Measurements from ENCODE around the gene PCMTD2.

PCMTD2 gene

DNA sequence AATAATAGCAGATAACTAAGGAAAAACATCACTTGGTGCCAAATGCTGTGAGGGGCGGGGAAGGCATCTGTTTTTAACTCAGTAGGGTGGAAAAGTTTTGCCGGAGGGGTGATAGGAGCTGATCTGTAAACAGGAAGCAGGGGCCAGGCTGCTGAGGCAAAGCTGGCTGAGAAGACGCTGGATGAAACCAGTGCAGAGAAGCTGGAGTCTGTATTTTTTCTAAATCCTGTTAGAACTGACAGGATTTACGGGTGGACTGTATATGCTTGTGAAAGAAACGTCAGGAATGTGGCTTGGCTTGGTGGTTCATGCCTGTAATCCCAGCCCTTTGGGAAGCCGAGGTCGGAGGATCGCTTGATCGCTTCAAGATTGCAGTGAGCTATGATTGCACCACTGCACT, 5.6 kb downstream of the PCMTD2 start:
- in situ Hi-C loops (cut with MboI; ENCODE audit: low pct_unique_long_range_greater_than_20kb, low sequenced_read_pairs, unreplicated experiment), result no loop called here
- no peak for DNase-seq (ENCODE audit: low spot score)
- TF ChIP-seq, protein P1, sequence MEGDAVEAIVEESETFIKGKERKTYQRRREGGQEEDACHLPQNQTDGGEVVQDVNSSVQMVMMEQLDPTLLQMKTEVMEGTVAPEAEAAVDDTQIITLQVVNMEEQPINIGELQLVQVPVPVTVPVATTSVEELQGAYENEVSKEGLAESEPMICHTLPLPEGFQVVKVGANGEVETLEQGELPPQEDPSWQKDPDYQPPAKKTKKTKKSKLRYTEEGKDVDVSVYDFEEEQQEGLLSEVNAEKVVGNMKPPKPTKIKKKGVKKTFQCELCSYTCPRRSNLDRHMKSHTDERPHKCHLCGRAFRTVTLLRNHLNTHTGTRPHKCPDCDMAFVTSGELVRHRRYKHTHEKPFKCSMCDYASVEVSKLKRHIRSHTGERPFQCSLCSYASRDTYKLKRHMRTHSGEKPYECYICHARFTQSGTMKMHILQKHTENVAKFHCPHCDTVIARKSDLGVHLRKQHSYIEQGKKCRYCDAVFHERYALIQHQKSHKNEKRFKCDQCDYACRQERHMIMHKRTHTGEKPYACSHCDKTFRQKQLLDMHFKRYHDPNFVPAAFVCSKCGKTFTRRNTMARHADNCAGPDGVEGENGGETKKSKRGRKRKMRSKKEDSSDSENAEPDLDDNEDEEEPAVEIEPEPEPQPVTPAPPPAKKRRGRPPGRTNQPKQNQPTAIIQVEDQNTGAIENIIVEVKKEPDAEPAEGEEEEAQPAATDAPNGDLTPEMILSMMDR (IDR thresholded peaks at IDR 0.05; ENCODE audit: extremely low read depth, insufficient read depth, missing control alignments), result no peak

DNA sequence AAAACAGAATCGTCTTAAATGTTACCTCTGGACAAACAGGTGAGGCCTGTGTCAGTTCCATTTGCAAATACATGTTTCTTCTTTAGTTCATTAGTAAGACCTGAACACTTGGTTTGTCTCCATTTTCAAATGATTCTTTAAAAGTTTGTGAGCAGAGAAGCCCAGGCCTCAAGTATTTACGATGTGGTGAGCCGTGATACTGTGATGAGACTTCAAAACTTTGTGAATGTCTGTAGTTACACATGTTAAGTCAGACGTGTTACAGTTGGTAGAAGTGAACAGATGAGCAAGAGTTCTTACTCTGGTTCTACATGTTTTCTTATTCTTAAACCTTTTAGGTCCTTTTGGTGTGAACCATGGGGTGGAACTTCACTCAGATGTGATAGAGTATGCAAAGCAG, 8.5 kb downstream of the PCMTD2 start:
- in situ Hi-C loops (cut with MboI; ENCODE audit: low pct_unique_long_range_greater_than_20kb, low sequenced_read_pairs, unreplicated experiment), result no loop called here
- no peak for DNase-seq (ENCODE audit: low spot score)
- TF ChIP-seq, protein P1 (IDR thresholded peaks at IDR 0.05; ENCODE audit: extremely low read depth, insufficient read depth, missing control alignments), result no peak

DNA sequence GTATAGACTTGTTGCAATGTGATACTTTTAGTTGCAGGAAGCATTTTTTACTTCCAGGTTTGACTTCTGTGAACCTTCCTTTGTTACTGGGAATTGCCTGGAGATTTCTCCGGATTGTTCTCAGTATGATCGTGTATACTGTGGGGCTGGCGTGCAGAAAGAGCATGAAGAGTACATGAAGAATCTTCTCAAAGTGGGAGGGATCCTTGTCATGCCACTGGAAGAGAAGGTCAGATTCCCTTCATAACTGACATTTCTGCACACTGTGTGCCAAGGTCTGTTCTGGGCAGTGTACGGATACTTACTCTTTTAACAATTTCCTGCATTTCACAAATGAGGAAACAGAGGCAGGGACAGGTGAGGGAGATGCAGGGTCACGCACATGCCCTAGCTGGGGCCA, 9.7 kb downstream of the PCMTD2 start:
- DNase-seq (ENCODE audit: low spot score), result no peak
- TF ChIP-seq, protein P1 (IDR thresholded peaks at IDR 0.05; ENCODE audit: extremely low read depth, insufficient read depth, missing control alignments), result no peak
- in situ Hi-C loops (cut with MboI; ENCODE audit: low pct_unique_long_range_greater_than_20kb, low sequenced_read_pairs, unreplicated experiment), result no loop called here

DNA sequence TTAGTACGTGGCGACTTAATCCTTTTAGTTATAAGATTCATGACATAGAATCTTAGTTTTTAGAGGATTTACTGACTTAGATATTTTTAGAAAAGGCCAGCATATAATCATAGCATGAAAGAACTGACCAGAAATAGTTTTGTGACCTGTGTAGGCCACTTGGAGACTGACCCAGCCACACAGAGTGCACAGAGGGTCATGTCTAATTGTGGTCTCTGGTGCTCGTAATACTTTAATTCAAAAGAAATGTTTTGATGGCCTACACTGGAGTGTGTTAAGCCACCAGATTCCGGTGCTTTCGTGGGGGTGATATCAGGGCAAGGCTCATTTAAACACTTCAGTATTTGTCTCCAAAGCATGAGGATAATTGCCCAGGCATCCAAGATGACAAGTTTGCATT, 11.4 kb downstream of the PCMTD2 start:
- TF ChIP-seq, protein P1 (IDR thresholded peaks at IDR 0.05; ENCODE audit: extremely low read depth, insufficient read depth, missing control alignments), result no peak
- DNase-seq (ENCODE audit: low spot score), result no peak
- in situ Hi-C loops (cut with MboI; ENCODE audit: low pct_unique_long_range_greater_than_20kb, low sequenced_read_pairs, unreplicated experiment), result no loop called here

DNA sequence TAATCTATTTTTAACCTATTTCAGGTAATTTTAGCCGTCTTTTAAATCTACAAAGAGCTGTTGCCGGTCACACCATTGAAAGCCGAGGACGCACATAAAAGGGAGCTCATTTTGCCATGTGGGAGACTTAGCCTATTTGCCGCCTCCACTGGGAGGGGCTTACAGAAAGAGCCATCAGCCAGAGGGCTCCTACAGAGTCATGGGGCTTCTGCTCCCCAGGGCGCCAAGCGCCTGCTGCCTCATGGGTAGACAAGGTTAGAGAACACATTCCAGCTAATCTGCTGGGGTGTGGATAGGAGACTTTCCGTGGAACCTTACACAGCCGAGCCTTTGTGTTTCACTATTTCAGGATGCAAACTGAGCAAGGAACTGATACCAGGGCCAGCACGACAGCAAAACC, 12.6 kb downstream of the PCMTD2 start:
- TF ChIP-seq, protein P1 (IDR thresholded peaks at IDR 0.05; ENCODE audit: extremely low read depth, insufficient read depth, missing control alignments), result no peak
- no peak for DNase-seq (ENCODE audit: low spot score)
- in situ Hi-C loops (cut with MboI; ENCODE audit: low pct_unique_long_range_greater_than_20kb, low sequenced_read_pairs, unreplicated experiment), result no loop called here

DNA sequence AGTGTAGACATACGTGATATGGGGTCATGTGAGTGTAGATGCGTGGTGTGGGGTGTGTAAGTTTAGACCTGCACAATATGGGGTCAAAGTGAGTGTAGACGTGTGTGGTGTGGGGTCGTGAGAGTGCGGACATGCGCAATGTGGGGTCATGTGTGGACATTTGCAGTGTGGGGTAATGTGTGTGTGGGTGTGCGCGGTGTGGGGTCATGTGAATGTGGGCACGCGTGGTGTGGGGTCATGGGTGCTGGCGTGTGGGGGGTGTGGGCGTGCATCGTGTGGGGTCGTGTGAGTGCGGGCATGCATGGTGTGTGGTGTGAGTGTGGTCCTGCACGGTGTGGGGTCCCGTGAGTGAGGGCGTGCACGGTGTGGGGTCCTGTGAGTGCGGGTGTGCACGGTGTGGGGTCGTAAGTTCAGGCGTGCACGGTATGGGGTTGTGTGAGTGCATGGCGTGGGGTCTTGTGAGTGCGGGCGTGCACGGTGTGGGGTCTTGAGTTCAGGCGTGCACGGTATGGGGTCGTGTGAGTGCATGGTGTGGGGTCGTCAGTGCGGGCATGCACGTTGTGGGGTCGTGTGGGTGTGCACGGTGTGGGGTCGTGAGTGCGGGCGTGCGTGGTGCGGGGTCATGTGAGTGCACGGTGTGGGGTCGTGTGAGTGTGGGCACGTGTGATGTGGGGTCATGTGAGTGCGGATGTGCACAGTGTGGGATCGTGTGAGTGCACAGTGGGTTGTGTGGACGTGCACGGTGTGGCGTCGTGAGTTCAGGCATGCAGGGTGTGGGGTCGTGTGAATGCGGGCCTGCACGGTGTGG, 14.3 kb downstream of the PCMTD2 start:
- no peak for DNase-seq (ENCODE audit: low spot score)
- in situ Hi-C loops (cut with MboI; ENCODE audit: low pct_unique_long_range_greater_than_20kb, low sequenced_read_pairs, unreplicated experiment), result no loop called here
- TF ChIP-seq, protein P1 (IDR thresholded peaks at IDR 0.05; ENCODE audit: extremely low read depth, insufficient read depth, missing control alignments), result no peak

All from GM13977 (cell line).